ENCODE results near the gene ARHGAP31. TPM values are rescaled to one million over a fixed set of nuclear protein-coding genes. Genes with fewer than 3 reads are reported as not detected.
A peak's percentile ranks its signal among the peaks of the same experiment; 100 is the strongest.

Gene ARHGAP31
- total and polyA plus RNA-seq, 9 donors: 6.3 to 41.4 (median 21.3) TPM

DNA sequence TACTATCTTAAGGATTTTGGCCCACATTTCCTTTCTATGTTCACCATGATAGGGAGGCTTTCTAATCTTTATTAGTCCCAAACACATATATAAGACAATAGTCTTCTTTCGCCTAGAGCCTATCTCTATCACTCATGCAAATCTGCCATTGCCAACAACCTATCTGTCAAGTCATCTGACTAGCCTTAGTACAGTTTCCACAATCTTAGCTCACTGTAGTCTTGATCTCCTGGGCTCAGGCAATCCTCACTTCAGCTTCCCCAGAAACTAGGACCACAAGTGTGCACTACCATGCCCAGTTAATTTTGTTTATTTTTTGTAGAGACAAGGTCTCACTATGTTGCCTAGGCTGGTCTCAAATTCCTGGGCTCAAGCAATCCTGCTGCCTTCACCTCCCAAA is 162.3 kb downstream of the ARHGAP31 start:
- no peaks in the 10 kb centered on the region for H3K9me3 ChIP-seq
- TF ChIP-seq EP300 (IDR thresholded peaks at IDR 0.05) (no peak), POLR2A (IDR thresholded peaks at IDR 0.05) (no peak)
- TF ChIP-seq, protein P1, sequence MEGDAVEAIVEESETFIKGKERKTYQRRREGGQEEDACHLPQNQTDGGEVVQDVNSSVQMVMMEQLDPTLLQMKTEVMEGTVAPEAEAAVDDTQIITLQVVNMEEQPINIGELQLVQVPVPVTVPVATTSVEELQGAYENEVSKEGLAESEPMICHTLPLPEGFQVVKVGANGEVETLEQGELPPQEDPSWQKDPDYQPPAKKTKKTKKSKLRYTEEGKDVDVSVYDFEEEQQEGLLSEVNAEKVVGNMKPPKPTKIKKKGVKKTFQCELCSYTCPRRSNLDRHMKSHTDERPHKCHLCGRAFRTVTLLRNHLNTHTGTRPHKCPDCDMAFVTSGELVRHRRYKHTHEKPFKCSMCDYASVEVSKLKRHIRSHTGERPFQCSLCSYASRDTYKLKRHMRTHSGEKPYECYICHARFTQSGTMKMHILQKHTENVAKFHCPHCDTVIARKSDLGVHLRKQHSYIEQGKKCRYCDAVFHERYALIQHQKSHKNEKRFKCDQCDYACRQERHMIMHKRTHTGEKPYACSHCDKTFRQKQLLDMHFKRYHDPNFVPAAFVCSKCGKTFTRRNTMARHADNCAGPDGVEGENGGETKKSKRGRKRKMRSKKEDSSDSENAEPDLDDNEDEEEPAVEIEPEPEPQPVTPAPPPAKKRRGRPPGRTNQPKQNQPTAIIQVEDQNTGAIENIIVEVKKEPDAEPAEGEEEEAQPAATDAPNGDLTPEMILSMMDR (IDR thresholded peaks at IDR 0.05): no peak
- H3K27me3 ChIP-seq: no peaks in the 10 kb centered on the region
- no peaks in the 10 kb centered on the region for H3K4me1 ChIP-seq (ENCODE audit: insufficient read depth)
- H3K36me3 ChIP-seq: no peaks in the 10 kb centered on the region
- WGBS, 3 donors: 97 to 98% (median 98%) methylated on average over 1 of the region's 1 CpG
- DNase-seq: no peak
- no peak overlapping the region for H3K4me3 ChIP-seq
- no peak overlapping the region for H3K27ac ChIP-seq
- intact Hi-C loops (cut with DNase I): no loop called here

DNA sequence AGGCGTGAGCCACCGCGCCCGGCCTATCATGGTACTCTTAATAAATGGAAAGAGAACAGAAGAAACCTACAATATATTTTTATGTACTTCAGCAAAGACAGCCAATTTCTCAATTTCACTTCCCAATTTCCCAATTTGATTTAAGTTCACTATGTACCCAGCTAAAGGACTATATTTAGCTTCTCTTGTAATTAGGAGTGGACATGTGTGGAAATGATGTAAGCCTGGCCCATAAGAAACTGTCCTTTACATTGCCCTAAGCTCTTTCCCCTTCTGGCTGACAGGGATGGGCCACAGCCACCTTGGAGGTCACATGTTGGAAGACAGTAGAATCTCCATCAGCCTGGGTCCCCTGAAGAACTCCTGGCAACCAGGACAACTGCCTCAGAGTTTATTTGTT is 163.1 kb downstream of the ARHGAP31 start:
- peaks cover 2% of the 10 kb centered on the region for H3K4me1 ChIP-seq (ENCODE audit: insufficient read depth)
- 68 to 99% (median 88%) methylated on average over 4 of the region's 4 CpGs for WGBS, 3 donors
- H3K36me3 ChIP-seq: no peaks in the 10 kb centered on the region
- H3K27me3 ChIP-seq: no peaks in the 10 kb centered on the region
- no peak overlapping the region for H3K27ac ChIP-seq
- intact Hi-C loops (cut with DNase I): no loop called here
- no peaks in the 10 kb centered on the region for H3K9me3 ChIP-seq
- no peak for TF ChIP-seq POLR2A (IDR thresholded peaks at IDR 0.05)
- H3K4me3 ChIP-seq: no peak overlapping the region
- no peak for DNase-seq

DNA sequence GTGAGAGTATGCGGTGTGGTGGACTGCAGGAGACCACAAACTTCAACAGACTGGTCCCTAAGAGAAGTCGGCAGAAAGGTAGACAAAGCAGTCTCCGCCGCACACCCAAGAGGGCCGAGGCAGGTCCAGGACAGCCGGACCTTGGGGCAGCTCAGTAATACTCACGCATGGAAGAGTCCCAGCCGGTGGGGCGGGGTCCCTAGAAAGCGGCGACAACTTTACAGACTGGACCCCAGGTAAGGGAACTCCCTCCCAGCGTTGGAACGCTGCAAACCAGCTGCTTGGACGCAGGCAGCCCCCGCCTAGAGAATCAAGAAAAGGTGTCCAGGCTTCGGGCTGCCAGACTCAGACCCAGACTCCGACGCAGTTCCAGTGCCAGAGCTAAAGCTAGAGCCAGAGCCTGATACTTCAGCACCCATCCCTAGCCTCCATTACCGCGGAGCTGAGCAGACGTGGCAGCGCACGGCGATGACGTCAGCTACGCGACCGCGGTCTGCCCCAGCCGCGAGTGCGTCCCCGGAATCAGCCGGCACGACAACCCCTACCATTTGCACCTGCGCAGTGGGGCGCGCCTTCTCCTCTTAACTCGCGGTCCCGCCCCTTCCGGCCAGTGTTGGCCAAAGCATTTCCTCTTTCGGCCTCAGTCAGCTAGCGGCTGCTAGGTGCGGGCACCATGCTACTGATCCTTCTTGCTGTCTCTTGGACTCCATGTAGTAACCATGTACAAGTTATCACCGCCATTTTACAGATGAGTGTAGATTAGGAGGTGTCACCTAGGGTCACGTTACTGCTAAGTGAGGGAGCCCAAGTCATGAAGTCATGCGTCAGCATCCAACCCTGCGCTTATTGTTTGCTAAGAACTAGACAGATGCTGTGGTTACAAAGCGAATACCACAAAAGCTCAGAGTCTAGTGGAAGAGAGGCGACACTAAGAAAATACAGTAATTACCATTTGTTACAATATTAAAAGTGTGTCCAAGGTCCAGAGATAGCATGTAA is 169.3 kb downstream of the ARHGAP31 start, which contains the start of gene TMEM39A:
TMEM39A (minus strand) TSS at position 445 of the 999 bp plus-strand sequence. CDS start 1,541 bp downstream, outside the sequence.
- intact Hi-C loops (cut with DNase I): loop anchor here in 1 of 4 donors (5.0 kb wide), 1 partner anchor 34 kb away; the partner anchor contains the start of gene TIMMDC1
- Histone ChIP-seq H3K27me3 (no peaks in the 10 kb centered on the region), H3K4me3 (peak within 1 kb of the TSS; percentile 99), H3K27ac (peak within 1 kb of the TSS; percentile 71 to 77), H3K4me1 (ENCODE audit: insufficient read depth) (peaks cover 6% of the 10 kb centered on the region), H3K36me3 (no peaks in the 10 kb centered on the region), H3K9me3 (no peaks in the 10 kb centered on the region)
- 4 to 6% (median 5%) methylated on average over 50 to 51 of the region's 51 CpGs for WGBS, 3 donors
- peak; percentile 100 for DNase-seq
- TF ChIP-seq, protein P1 (IDR thresholded peaks at IDR 0.05): peak in 1 of 3 donors; percentile 37
- TF ChIP-seq EP300 (IDR thresholded peaks at IDR 0.05) (no peak), POLR2A (IDR thresholded peaks at IDR 0.05) (peak; percentile 93)

DNA sequence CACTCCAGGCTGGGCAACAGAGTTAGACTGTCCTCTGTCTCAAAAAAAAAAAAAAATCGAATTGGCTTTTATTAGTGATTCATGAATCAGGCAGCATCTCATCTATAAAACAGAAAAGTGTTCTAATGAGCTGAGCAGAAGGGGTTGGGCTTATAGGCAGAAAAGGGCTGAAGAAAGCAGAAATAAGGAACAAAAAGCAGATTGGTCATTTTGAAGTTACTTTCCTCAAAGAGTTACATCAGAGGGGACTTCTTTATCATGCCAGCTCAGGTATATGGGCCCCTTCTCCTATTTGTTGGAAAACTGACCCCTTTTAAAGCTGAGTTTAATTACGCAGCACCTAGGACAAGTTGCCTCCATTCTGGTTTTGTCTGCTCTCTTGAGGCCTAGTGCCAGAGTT is 173.9 kb downstream of the ARHGAP31 start:
- Histone ChIP-seq H3K27ac (no peak overlapping the region), H3K4me1 (ENCODE audit: insufficient read depth) (peaks cover 5% of the 10 kb centered on the region), H3K36me3 (no peaks in the 10 kb centered on the region), H3K4me3 (no peak overlapping the region), H3K27me3 (no peaks in the 10 kb centered on the region), H3K9me3 (no peaks in the 10 kb centered on the region)
- TF ChIP-seq, protein P1 (IDR thresholded peaks at IDR 0.05): no peak
- TF ChIP-seq EP300 (IDR thresholded peaks at IDR 0.05) (no peak), POLR2A (IDR thresholded peaks at IDR 0.05) (no peak)
- 82 to 94% (median 86%) methylated on average over 2 of the region's 2 CpGs for WGBS, 3 donors
- no peak for DNase-seq
- intact Hi-C loops (cut with DNase I): no loop called here
